HL-60 (cell line): Measurements from ENCODE around the gene TUBB3.

Experiments
- DNase-seq, 2 experiments: peaks; one replicate each; pipeline ENCODE4 v3.0.0-alpha.2; 2010 to 2020; ENCODE audit warnings: low read depth in 1 of 2, low spot score in 1 of 2
- H3K27ac ChIP-seq: fragments of 250-450 bp; sonication (Bioruptor Pico); replicated peaks from 2 replicates; pipeline ENCODE4 v1.5.1; 2020; ENCODE audit warnings: mild to moderate bottlenecking, moderate library complexity
- H3K27me3 ChIP-seq: fragments of 250-450 bp; sonication (Bioruptor Pico); 2 replicates; pipeline ENCODE4 v1.5.1; 2021; ENCODE audit warnings: mild to moderate bottlenecking, moderate library complexity; ENCODE audit not compliant: insufficient read depth, poor library complexity, severe bottlenecking
- H3K4me3 ChIP-seq: replicated peaks from 2 replicates; pipeline ENCODE4 v1.5.1; 2011; ENCODE audit warnings: mild to moderate bottlenecking, control low read depth, low read length; ENCODE audit not compliant: insufficient read depth
- CTCF ChIP-seq: IDR thresholded peaks from one replicate; pipeline ENCODE4 v1.5.1; 2011; ENCODE audit warnings: low read length, control low read depth, inconsistent platforms; ENCODE audit not compliant: insufficient read depth
- GABPA ChIP-seq: IDR thresholded peaks from 2 replicates; pipeline ENCODE4 v1.6.1; 2012; ENCODE audit warnings: low read depth
- POLR2AphosphoS5 ChIP-seq: IDR thresholded peaks from 2 replicates; pipeline ENCODE4 v1.6.1; 2012; ENCODE audit warnings: low read depth
- SPI1 ChIP-seq: IDR thresholded peaks from 2 replicates; pipeline ENCODE4 v1.6.1; 2012; ENCODE audit warnings: low read depth, mild to moderate bottlenecking, borderline replicate concordance
- TF ChIP-seq, protein P1 (sequence below): IDR thresholded peaks from 2 replicates; pipeline ENCODE4 v1.6.1; 2012; ENCODE audit warnings: low read depth; ENCODE audit not compliant: insufficient replicate concordance

Gene TUBB3

DNA sequence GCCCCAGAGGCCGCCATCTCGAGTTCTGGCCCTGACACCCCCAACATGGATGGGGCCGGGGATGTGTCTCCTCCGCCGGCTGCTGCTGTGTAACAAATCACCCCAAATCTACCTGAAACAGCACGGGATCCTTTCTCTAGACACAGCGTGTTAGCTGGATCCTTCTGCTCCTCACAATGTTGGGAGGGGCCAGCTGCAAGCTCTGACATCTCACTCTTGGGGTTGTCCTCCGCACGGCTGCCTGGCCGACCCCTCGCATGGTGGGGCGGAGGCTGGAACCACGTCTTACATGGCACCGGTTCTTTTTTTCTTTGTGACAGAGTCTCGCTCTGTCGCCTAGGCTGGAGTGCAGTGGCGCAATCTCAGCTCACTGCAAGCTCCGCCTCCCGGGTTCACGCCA is 13.8 kb downstream of the TUBB3 start:
- H3K27ac ChIP-seq, result no peak overlapping the region

GRCh38 chr16:89938175-89938885 is 15.2 kb downstream of the TUBB3 start:
- Histone ChIP-seq H3K27ac (no peak overlapping the region), H3K27me3 (no peaks in the 10 kb centered on the region), H3K4me3 (no peak overlapping the region)
- no peak for DNase-seq
- TF ChIP-seq GABPA, result no peak
- TF ChIP-seq SPI1, result no peak
- TF ChIP-seq, protein P1, sequence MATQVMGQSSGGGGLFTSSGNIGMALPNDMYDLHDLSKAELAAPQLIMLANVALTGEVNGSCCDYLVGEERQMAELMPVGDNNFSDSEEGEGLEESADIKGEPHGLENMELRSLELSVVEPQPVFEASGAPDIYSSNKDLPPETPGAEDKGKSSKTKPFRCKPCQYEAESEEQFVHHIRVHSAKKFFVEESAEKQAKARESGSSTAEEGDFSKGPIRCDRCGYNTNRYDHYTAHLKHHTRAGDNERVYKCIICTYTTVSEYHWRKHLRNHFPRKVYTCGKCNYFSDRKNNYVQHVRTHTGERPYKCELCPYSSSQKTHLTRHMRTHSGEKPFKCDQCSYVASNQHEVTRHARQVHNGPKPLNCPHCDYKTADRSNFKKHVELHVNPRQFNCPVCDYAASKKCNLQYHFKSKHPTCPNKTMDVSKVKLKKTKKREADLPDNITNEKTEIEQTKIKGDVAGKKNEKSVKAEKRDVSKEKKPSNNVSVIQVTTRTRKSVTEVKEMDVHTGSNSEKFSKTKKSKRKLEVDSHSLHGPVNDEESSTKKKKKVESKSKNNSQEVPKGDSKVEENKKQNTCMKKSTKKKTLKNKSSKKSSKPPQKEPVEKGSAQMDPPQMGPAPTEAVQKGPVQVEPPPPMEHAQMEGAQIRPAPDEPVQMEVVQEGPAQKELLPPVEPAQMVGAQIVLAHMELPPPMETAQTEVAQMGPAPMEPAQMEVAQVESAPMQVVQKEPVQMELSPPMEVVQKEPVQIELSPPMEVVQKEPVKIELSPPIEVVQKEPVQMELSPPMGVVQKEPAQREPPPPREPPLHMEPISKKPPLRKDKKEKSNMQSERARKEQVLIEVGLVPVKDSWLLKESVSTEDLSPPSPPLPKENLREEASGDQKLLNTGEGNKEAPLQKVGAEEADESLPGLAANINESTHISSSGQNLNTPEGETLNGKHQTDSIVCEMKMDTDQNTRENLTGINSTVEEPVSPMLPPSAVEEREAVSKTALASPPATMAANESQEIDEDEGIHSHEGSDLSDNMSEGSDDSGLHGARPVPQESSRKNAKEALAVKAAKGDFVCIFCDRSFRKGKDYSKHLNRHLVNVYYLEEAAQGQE, result no peak
- TF ChIP-seq CTCF, result no peak
- no peak for TF ChIP-seq POLR2AphosphoS5

More for the DNA sequence above, 13.8 kb downstream of the TUBB3 start:
- TF ChIP-seq SPI1 (no peak), GABPA (no peak), POLR2AphosphoS5 (no peak), CTCF (no peak)
- TF ChIP-seq, protein P1, result no peak
- Histone ChIP-seq H3K4me3 (no peak overlapping the region), H3K27me3 (no peaks in the 10 kb centered on the region)
- no peak for DNase-seq

GRCh38 chr16:89944773-89945172 is 21.6 kb downstream of the TUBB3 start:
- H3K27ac ChIP-seq, result no peak overlapping the region
- DNase-seq, result no peak
- no peaks in the 10 kb centered on the region for H3K27me3 ChIP-seq
- TF ChIP-seq, protein P1, result no peak
- TF ChIP-seq GABPA, result no peak
- TF ChIP-seq POLR2AphosphoS5, result no peak
- TF ChIP-seq CTCF, result no peak
- TF ChIP-seq SPI1, result no peak
- no peak overlapping the region for H3K4me3 ChIP-seq
